Mammary epithelial cell (primary cell): ENCODE results near the gene GNPTG.

ENCODE experiments used
- EZH2 ChIP-seq: IDR thresholded peaks from 2 replicates; pipeline ENCODE4 v1.6.1; 2012; ENCODE audit warnings: low read length, inconsistent platforms, borderline replicate concordance
- TF ChIP-seq, protein P1 (sequence below), 2 donors: IDR thresholded peaks in 1 of 2; conservative IDR thresholded peaks in 1 of 2; 2 replicates each; pipeline ENCODE4 v1.5.1; 2011 to 2012; ENCODE audit warnings: inconsistent platforms in 2 of 2, low read length in 2 of 2, mild to moderate bottlenecking in 2 of 2, control low read depth in 1 of 2, low read depth in 1 of 2; ENCODE audit not compliant: insufficient read depth in 1 of 2; ENCODE audit errors: extremely low read depth in 1 of 2

DNA sequence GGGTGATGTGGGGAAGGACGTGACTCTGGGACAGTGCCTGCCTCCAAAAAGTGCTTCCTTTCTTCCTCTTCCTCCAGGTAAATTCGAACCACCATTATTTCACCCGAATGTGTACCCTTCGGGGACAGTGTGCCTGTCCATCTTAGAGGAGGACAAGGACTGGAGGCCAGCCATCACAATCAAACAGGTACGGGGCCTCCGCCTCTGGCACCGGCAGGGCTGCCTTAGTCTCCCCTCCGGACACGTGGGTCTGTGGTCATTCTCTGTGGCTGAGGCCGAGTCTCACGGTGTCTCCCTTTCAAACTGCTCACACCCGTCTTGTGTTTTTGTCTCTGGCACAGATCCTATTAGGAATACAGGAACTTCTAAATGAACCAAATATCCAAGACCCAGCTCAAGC is 31.6 kb upstream of the GNPTG start:
- TF ChIP-seq, protein P1, sequence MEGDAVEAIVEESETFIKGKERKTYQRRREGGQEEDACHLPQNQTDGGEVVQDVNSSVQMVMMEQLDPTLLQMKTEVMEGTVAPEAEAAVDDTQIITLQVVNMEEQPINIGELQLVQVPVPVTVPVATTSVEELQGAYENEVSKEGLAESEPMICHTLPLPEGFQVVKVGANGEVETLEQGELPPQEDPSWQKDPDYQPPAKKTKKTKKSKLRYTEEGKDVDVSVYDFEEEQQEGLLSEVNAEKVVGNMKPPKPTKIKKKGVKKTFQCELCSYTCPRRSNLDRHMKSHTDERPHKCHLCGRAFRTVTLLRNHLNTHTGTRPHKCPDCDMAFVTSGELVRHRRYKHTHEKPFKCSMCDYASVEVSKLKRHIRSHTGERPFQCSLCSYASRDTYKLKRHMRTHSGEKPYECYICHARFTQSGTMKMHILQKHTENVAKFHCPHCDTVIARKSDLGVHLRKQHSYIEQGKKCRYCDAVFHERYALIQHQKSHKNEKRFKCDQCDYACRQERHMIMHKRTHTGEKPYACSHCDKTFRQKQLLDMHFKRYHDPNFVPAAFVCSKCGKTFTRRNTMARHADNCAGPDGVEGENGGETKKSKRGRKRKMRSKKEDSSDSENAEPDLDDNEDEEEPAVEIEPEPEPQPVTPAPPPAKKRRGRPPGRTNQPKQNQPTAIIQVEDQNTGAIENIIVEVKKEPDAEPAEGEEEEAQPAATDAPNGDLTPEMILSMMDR (conservative IDR thresholded peaks at IDR 0.05 in 1 of 2, IDR thresholded peaks at IDR 0.05 in 1 of 2; ENCODE audit: extremely low read depth in 1 of 2, insufficient read depth in 1 of 2, low read depth in 1 of 2, low read length in 2 of 2), result no peak
- TF ChIP-seq EZH2, result no peak
